Measurements from ENCODE around the gene LEKR1. TPM values are rescaled to one million over a fixed set of nuclear protein-coding genes. Genes with fewer than 3 reads are reported as not detected.

LEKR1 gene
- total RNA-seq, 2 experiments from 2014 or later: 0.68 to 0.81 TPM

DNA sequence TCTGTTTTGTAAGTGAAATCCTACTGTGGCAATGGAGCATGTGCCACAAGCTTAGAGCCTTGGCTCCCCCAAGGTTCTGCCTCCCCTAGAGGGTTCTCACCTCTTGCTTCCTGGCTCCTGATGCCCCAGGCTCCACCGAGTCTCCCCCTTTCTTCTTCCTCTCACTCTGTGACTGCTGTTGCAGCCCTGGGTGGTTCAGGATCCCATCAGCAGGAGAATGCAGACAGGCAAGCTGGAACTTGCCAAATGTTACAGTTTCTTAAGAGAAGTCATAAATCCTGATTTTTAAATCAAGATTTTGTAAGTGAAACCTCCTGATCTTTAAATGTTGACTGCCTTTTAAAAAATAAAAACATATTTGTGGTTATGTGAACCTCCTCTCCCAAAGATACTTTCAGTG is 199.9 kb downstream of the LEKR1 start:
- ChIA-PET CTCF (interaction anchor here (0.6 to 1.2 kb wide), 2 partner anchors 10 to 30 kb away, joined by 3 read pairs; no protein-coding TSS in a partner anchor), POLR2A (interaction anchor here (0.6 kb wide), 1 partner anchor 423 kb away, joined by 3 read pairs; no protein-coding TSS in a partner anchor)
- no peak overlapping the region for H3K27ac Mint-ChIP-seq
- no peaks in the 10 kb centered on the region for H3K9me3 Mint-ChIP-seq (ENCODE audit: insufficient read depth)
- H3K4me1 Mint-ChIP-seq (ENCODE audit: low read depth): peaks cover 10% of the 10 kb centered on the region
- ATAC-seq: no peak
- no peak for DNase-seq
- H3K27me3 Mint-ChIP-seq (ENCODE audit: low read depth): peaks cover 2% of the 10 kb centered on the region
- H3K36me3 Mint-ChIP-seq (ENCODE audit: low read depth): no peaks in the 10 kb centered on the region
- no peak overlapping the region for H3K4me3 Mint-ChIP-seq

DNA sequence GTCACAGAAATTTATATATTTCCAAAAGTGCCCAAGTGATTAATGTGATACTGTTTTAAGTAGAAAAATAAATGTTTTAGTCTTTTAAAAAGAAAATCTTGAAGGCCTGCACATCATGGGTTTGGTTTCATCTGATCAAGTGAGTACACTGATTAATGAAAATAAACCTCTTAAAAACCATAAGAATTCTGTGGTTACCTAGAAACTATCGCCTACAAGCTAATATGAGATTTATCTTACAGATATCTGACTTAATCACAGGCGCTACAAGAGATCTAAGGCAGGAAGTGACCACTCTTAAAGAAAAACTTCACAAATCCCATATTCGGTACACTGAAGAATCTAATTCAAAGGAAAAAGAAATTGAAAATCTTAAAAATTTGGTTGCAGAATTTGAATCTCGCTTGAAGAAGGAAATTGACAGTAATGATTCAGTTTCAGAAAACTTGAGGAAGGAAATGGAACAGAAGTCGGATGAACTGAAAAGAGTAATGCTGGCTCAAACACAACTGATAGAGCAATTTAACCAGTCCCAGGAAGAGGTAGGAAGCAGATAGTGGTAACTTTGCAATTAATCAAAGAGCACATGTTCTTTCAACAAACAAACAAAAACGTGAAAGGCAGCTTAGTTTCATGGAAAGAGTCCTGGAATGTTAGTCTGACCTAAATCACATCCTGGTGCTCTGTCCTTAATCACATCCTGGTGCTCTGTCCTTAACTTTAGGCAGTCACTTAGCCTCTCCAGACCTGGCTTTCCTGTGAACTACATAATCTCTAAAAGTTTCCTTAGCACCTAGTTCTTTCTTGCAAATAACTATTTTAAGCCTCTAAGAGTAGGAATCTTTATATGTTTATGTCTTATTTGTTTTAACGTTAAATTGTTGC is 201.9 kb downstream of the LEKR1 start:
- POLR2A ChIA-PET: no interaction called here
- CTCF ChIA-PET: no interaction called here
- Mint-ChIP-seq H3K4me1 (ENCODE audit: low read depth) (peaks cover 2% of the 10 kb centered on the region), H3K9me3 (ENCODE audit: insufficient read depth) (no peaks in the 10 kb centered on the region), H3K36me3 (ENCODE audit: low read depth) (no peaks in the 10 kb centered on the region), H3K27me3 (ENCODE audit: low read depth) (peaks cover 3% of the 10 kb centered on the region), H3K4me3 (no peak overlapping the region), H3K27ac (no peak overlapping the region)
- no peak for DNase-seq
- ATAC-seq: no peak

- no peak for ATAC-seq
- Mint-ChIP-seq H3K4me1 (ENCODE audit: low read depth) (peaks cover 2% of the 10 kb centered on the region), H3K27ac (no peak overlapping the region), H3K27me3 (ENCODE audit: low read depth) (peaks cover 3% of the 10 kb centered on the region), H3K4me3 (no peak overlapping the region), H3K36me3 (ENCODE audit: low read depth) (no peaks in the 10 kb centered on the region), H3K9me3 (ENCODE audit: insufficient read depth) (no peaks in the 10 kb centered on the region)
- no peak for DNase-seq
- POLR2A ChIA-PET: no interaction called here
- CTCF ChIA-PET: no interaction called here
Measured at GRCh38 chr3:157029365-157029790, 203.2 kb downstream of the LEKR1 start.

- H3K36me3 Mint-ChIP-seq (ENCODE audit: low read depth): no peaks in the 10 kb centered on the region
- no peak for ATAC-seq
- POLR2A ChIA-PET: no interaction called here
- peaks cover 3% of the 10 kb centered on the region for H3K27me3 Mint-ChIP-seq (ENCODE audit: low read depth)
- peaks cover 2% of the 10 kb centered on the region for H3K4me1 Mint-ChIP-seq (ENCODE audit: low read depth)
- H3K4me3 Mint-ChIP-seq: no peak overlapping the region
- no peak for DNase-seq
- CTCF ChIA-PET: no interaction called here
- H3K27ac Mint-ChIP-seq: no peak overlapping the region
- H3K9me3 Mint-ChIP-seq (ENCODE audit: insufficient read depth): no peaks in the 10 kb centered on the region
Measured at GRCh38 chr3:157030712-157031111, 204.6 kb downstream of the LEKR1 start.

DNA sequence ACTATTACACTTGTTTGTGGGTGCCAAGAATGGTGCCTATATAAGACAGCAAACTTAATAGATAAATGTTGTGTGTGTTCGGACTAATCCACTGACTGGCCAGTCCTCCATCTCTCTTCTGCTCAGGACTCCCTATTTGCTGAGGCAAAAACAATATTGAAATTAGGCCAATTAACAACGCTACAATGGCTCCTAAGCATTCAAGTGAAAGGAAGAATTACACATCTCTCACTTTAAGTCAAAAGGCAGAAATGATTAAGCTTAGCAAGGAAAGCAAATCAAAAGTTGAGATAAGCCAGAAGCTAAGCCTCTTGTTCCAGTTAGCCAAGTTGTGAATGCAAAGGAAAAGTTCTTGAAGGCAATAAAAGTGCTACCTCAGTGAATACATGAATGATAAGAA is 206.8 kb downstream of the LEKR1 start:
- no peak for ATAC-seq
- H3K4me1 Mint-ChIP-seq (ENCODE audit: low read depth): peaks cover 2% of the 10 kb centered on the region
- no peak overlapping the region for H3K4me3 Mint-ChIP-seq
- no peaks in the 10 kb centered on the region for H3K36me3 Mint-ChIP-seq (ENCODE audit: low read depth)
- ChIA-PET CTCF (no interaction called here), POLR2A (no interaction called here)
- no peaks in the 10 kb centered on the region for H3K9me3 Mint-ChIP-seq (ENCODE audit: insufficient read depth)
- H3K27ac Mint-ChIP-seq: no peak overlapping the region
- H3K27me3 Mint-ChIP-seq (ENCODE audit: low read depth): peaks cover 13% of the 10 kb centered on the region
- DNase-seq: no peak

DNA sequence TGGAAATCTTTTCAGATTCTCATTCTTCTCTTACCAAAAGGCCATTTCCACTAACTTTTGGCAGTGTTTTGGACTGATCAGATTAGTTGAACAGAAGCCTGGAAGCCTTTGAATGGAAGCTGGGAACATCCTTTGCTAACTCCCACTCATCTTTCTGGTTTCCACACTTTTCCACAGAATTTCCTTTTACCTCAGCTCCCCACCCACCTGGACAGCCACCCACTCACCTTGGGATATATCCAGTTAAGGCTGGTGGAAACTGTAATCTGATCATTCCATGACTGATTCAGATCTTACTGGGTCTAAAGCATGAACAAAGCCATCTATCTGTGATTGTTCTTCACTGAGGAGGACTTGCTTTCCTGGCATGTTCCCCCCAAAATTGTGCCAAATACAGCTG is 214.3 kb downstream of the LEKR1 start:
- no peak for ATAC-seq
- Mint-ChIP-seq H3K36me3 (ENCODE audit: low read depth) (no peaks in the 10 kb centered on the region), H3K27ac (no peak overlapping the region), H3K9me3 (ENCODE audit: insufficient read depth) (no peaks in the 10 kb centered on the region), H3K4me3 (no peak overlapping the region), H3K27me3 (ENCODE audit: low read depth) (peaks cover 27% of the 10 kb centered on the region), H3K4me1 (ENCODE audit: low read depth) (no peaks in the 10 kb centered on the region)
- ChIA-PET CTCF (no interaction called here), POLR2A (no interaction called here)
- DNase-seq: no peak

- Mint-ChIP-seq H3K27me3 (ENCODE audit: low read depth) (peaks cover 22% of the 10 kb centered on the region), H3K36me3 (ENCODE audit: low read depth) (no peaks in the 10 kb centered on the region), H3K4me3 (no peak overlapping the region), H3K4me1 (ENCODE audit: low read depth) (no peaks in the 10 kb centered on the region), H3K27ac (no peak overlapping the region), H3K9me3 (ENCODE audit: insufficient read depth) (no peaks in the 10 kb centered on the region)
- no peak for DNase-seq
- ChIA-PET POLR2A (no interaction called here), CTCF (no interaction called here)
- ATAC-seq: no peak
Measured at GRCh38 chr3:157042226-157042625, 216.1 kb downstream of the LEKR1 start.

GRCh38 chr3:157043771-157044170 is 217.6 kb downstream of the LEKR1 start:
- Mint-ChIP-seq H3K27me3 (ENCODE audit: low read depth) (peaks cover 14% of the 10 kb centered on the region), H3K4me1 (ENCODE audit: low read depth) (no peaks in the 10 kb centered on the region), H3K4me3 (no peak overlapping the region), H3K9me3 (ENCODE audit: insufficient read depth) (no peaks in the 10 kb centered on the region), H3K27ac (no peak overlapping the region), H3K36me3 (ENCODE audit: low read depth) (no peaks in the 10 kb centered on the region)
- DNase-seq (no peak), ATAC-seq (no peak)
- ChIA-PET CTCF (no interaction called here), POLR2A (no interaction called here)

GRCh38 chr3:157045238-157045850 is 219.2 kb downstream of the LEKR1 start:
- POLR2A ChIA-PET: no interaction called here
- no peaks in the 10 kb centered on the region for H3K36me3 Mint-ChIP-seq (ENCODE audit: low read depth)
- ATAC-seq (no peak), DNase-seq (no peak)
- CTCF ChIA-PET: no interaction called here
- H3K27me3 Mint-ChIP-seq (ENCODE audit: low read depth): peaks cover 18% of the 10 kb centered on the region
- H3K9me3 Mint-ChIP-seq (ENCODE audit: insufficient read depth): no peaks in the 10 kb centered on the region
- H3K27ac Mint-ChIP-seq: no peak overlapping the region
- no peak overlapping the region for H3K4me3 Mint-ChIP-seq
- no peaks in the 10 kb centered on the region for H3K4me1 Mint-ChIP-seq (ENCODE audit: low read depth)

GRCh38 chr3:157046520-157046919 is 220.4 kb downstream of the LEKR1 start:
- ChIA-PET CTCF (no interaction called here), POLR2A (no interaction called here)
- no peak for DNase-seq
- Mint-ChIP-seq H3K4me1 (ENCODE audit: low read depth) (no peaks in the 10 kb centered on the region), H3K9me3 (ENCODE audit: insufficient read depth) (no peaks in the 10 kb centered on the region), H3K36me3 (ENCODE audit: low read depth) (no peaks in the 10 kb centered on the region), H3K27ac (no peak overlapping the region), H3K27me3 (ENCODE audit: low read depth) (peaks cover 13% of the 10 kb centered on the region), H3K4me3 (no peak overlapping the region)
- ATAC-seq: no peak

GRCh38 chr3:157051055-157051454 is 224.9 kb downstream of the LEKR1 start:
- CTCF ChIA-PET: interaction anchor here (1.0 kb wide), 1 partner anchor 152 kb away, joined by 3 read pairs; no protein-coding TSS in a partner anchor
- POLR2A ChIA-PET: no interaction called here
- H3K36me3 Mint-ChIP-seq (ENCODE audit: low read depth): no peaks in the 10 kb centered on the region
- no peaks in the 10 kb centered on the region for H3K4me1 Mint-ChIP-seq (ENCODE audit: low read depth)
- ATAC-seq (no peak), DNase-seq (no peak)
- peaks cover 11% of the 10 kb centered on the region for H3K27me3 Mint-ChIP-seq (ENCODE audit: low read depth)
- H3K4me3 Mint-ChIP-seq: no peak overlapping the region
- H3K9me3 Mint-ChIP-seq (ENCODE audit: insufficient read depth): no peaks in the 10 kb centered on the region
- H3K27ac Mint-ChIP-seq: no peak overlapping the region

GRCh38 chr3:157051591-157051990 is 225.4 kb downstream of the LEKR1 start:
- POLR2A ChIA-PET: no interaction called here
- H3K9me3 Mint-ChIP-seq (ENCODE audit: insufficient read depth): no peaks in the 10 kb centered on the region
- DNase-seq (no peak), ATAC-seq (no peak)
- CTCF ChIA-PET: interaction anchor here (0.6 to 1.2 kb wide), 4 partner anchors 31 to 165 kb away, joined by 3 to 4 read pairs (median 3); no protein-coding TSS in a partner anchor
- H3K36me3 Mint-ChIP-seq (ENCODE audit: low read depth): no peaks in the 10 kb centered on the region
- no peak overlapping the region for H3K27ac Mint-ChIP-seq
- H3K4me3 Mint-ChIP-seq: no peak overlapping the region
- peaks cover 14% of the 10 kb centered on the region for H3K27me3 Mint-ChIP-seq (ENCODE audit: low read depth)
- no peaks in the 10 kb centered on the region for H3K4me1 Mint-ChIP-seq (ENCODE audit: low read depth)

Measured in activated CD8-positive, alpha-beta T cell treated with anti-CD3 and anti-CD28 coated beads, Interleukin-2, amount 10 ng/mL, durations not matched to agents 7 days and 5 days (primary cell).